ENCODE data around the gene ATXN10.

- TF ChIP-seq EZH2 (IDR thresholded peaks at IDR 0.05; ENCODE audit: insufficient read depth, poor library complexity, severe bottlenecking): no peak
- no peak for TF ChIP-seq EZH2phosphoT487 (IDR thresholded peaks at IDR 0.05; ENCODE audit: insufficient read depth, low read depth)
These were observed 31.3 kb downstream of the ATXN10 start for GRCh38 chr22:45702981-45703380.
